Kidney (tissue), 14 donors: ENCODE measurements around the gene OR10H3. TPM values are rescaled to one million over a fixed set of nuclear protein-coding genes. Genes with fewer than 3 reads are reported as not detected.

Source experiments
- DNase-seq, 5 donors: peaks; one replicate each; pipeline ENCODE4 v3.0.0-alpha.2; 2013 to 2020
- FAIRE-seq: peaks from 2 replicates; lab custom pipeline; 2012; peaks lifted over from hg19 to GRCh38; lab: Jason Lieb, UNC
- H3K27ac ChIP-seq, 2 donors: one replicate each; pipeline ENCODE4 v1.7.0; 2013; ENCODE audit warnings: low read depth in 2 of 2, low read length in 2 of 2, inconsistent platforms in 1 of 2
- H3K27me3 ChIP-seq: one replicate; pipeline ENCODE4 v1.7.1; 2013; ENCODE audit warnings: low read length, inconsistent platforms; ENCODE audit not compliant: control insufficient read depth, insufficient read depth
- H3K36me3 ChIP-seq, 3 donors: one replicate each; pipeline versions ENCODE4 v1.7.0 to v1.7.1; 2013; ENCODE audit warnings: low read length in 3 of 3, control low read depth in 1 of 3, inconsistent platforms in 1 of 3; ENCODE audit not compliant: insufficient read depth in 3 of 3, control insufficient read depth in 2 of 3
- H3K4me1 ChIP-seq, 3 donors: one replicate each; pipeline versions ENCODE4 v1.7.0 to v1.7.1; 2013; ENCODE audit warnings: low read length in 3 of 3, inconsistent platforms in 1 of 3, low read depth in 1 of 3; ENCODE audit not compliant: control insufficient read depth in 2 of 3, insufficient read depth in 2 of 3
- H3K4me3 ChIP-seq, 3 donors: one replicate each; pipeline versions ENCODE4 v1.7.0 to v1.8.1; 2013; ENCODE audit warnings: low read length in 3 of 3, control low read depth in 1 of 3, inconsistent platforms in 1 of 3
- H3K9ac ChIP-seq, 3 donors: one replicate each; pipeline versions ENCODE4 v1.7.0 to v1.7.1; 2013; ENCODE audit warnings: low read length in 3 of 3, control low read depth in 1 of 3, inconsistent platforms in 1 of 3
- H3K9me3 ChIP-seq, 3 donors: one replicate each; pipeline versions ENCODE4 v1.7.0 to v1.7.1; 2013; ENCODE audit warnings: low read length in 3 of 3, control low read depth in 1 of 3, inconsistent platforms in 1 of 3; ENCODE audit not compliant: control insufficient read depth in 2 of 3, insufficient read depth in 1 of 3
- CTCF ChIP-seq: IDR thresholded peaks from 3 replicates; pipeline ENCODE4 v1.5.1; 2012; ENCODE audit warnings: mild to moderate bottlenecking, moderate library complexity, borderline replicate concordance; ENCODE audit not compliant: insufficient read depth; ENCODE audit errors: extremely low read depth
- intact Hi-C: fragments of 100-400 bp; cut with DNase I; formaldehyde crosslinking; loops from one replicate; pipeline ENCODE4 v1.11.1; 2022
- polyA plus RNA-seq: library from polyadenylated mRNA; stranded (reverse); fragments of 350-450 nt; fragmentation: Illumina TruSeq; extraction: RNeasy Lipid Tissue Mini Kit (QIAGEN cat#74804); gene quantifications from one replicate; pipeline ENCODE4 v1.2.3, GENCODE V29; 2014; ENCODE audit warnings: low read depth, low replicate concordance; ENCODE audit not compliant: insufficient read depth
- total RNA-seq: library from RNA; stranded (reverse); fragmentation: NEBNext Ultra II Directional; extraction: Animal tissue kit (Norgen Biotek cat#: 25700); gene quantifications from one replicate; pipeline ENCODE4 v1.2.1, GENCODE V29; 2021
- donor health status: control.
- donor health status: control.
- donor health status: control.
- donor health status: control.
- donor health status: control.
- donor health status: DM: yes; HTN: yes; CAD: no.
- donor health status: Normal renal cell carcinoma (clear cell type).

OR10H3 gene
- total and polyA plus RNA-seq, 2 donors from 2014 or later: not detected

DNA sequence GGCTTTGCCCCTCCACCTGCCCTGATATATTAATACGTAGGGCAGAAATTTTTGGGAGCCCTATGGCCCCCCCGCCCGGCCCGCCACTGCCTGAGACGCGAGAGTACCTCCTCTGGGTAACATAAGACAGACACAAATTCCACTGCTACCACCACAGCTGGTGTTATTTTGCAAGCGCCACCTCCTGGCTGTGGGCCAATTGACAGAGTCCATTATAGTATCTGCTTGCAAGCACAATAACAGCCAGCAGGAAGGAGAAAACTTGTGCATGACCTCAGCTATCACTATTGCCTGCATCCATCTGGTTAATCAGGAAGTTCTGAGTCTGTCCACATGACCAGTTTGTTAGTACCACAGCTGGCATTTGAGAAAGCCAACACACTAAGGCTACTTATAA lies 35.3 kb upstream of the OR10H3 start:
- Histone ChIP-seq H3K4me1 (peaks cover 0 to 4% (median 0%) of the 10 kb centered on the region in 3 donors), H3K4me3 (no peak overlapping the region), H3K9me3 (no peaks in the 10 kb centered on the region), H3K36me3 (no peaks in the 10 kb centered on the region), H3K9ac (no peak overlapping the region), H3K27ac (no peak overlapping the region), H3K27me3 (no peaks in the 10 kb centered on the region)
- intact Hi-C loops: no loop called here
- no peak for TF ChIP-seq CTCF
- FAIRE-seq (no peak), DNase-seq (peak; percentile 29 to 84 (median 46))

DNA sequence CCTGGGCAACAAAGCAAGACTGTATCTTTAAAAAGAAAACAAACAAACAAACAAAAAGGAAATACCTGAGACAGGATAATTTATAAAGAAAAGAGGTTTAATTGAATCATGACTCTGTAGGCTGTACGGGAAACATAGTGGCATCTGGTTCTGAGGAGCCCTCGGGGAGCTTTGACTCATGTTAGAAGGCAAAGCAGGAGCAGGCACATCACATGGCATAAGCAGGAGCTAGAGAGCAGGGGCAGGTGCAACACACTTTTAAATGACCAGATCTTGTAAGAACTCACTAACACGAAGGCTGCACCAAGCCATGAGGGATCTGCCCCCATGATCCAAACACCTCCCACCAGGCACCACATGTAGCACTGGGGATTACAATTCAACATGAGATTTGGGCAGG lies 23.1 kb upstream of the OR10H3 start:
- no peak for TF ChIP-seq CTCF
- Histone ChIP-seq H3K27me3 (no peaks in the 10 kb centered on the region), H3K4me1 (no peaks in the 10 kb centered on the region), H3K36me3 (no peaks in the 10 kb centered on the region), H3K9ac (no peak overlapping the region), H3K9me3 (peaks cover 0 to 5% (median 3%) of the 10 kb centered on the region in 3 donors), H3K27ac (no peak overlapping the region), H3K4me3 (no peak overlapping the region)
- intact Hi-C loops: no loop called here
- no peak for FAIRE-seq
- DNase-seq: no peak

- no peak overlapping the region for H3K4me3 ChIP-seq
- H3K36me3 ChIP-seq: no peaks in the 10 kb centered on the region
- H3K27me3 ChIP-seq: no peaks in the 10 kb centered on the region
- H3K4me1 ChIP-seq: no peaks in the 10 kb centered on the region
- intact Hi-C loops: no loop called here
- no peak for TF ChIP-seq CTCF
- FAIRE-seq (no peak), DNase-seq (no peak)
- H3K9ac ChIP-seq: no peak overlapping the region
- H3K9me3 ChIP-seq: peaks cover 0 to 5% (median 3%) of the 10 kb centered on the region in 3 donors
- H3K27ac ChIP-seq: no peak overlapping the region
Observed at GRCh38 chr19:15715642-15716041, 22.1 kb upstream of the OR10H3 start.

DNA sequence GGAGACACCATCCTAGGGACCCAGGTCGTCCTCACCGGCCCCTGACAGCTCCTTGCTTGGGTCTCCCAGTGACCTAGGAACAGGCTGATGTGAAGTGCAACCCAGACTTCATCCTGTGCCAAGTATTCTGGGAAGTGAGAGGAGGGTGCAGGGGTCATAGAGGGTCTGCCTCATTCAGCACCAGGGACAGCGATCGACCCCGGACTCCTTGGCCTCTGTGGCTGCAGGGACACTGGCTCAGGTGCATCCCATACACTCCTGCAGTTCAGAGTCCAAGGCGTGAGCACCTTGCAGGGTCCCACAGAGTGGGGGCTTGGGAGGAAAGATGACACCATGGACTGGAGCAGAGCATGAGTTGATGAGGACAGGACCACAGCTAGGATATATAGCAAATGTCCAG lies 20.0 kb upstream of the OR10H3 start:
- Histone ChIP-seq H3K4me3 (no peak overlapping the region), H3K9ac (no peak overlapping the region), H3K4me1 (no peaks in the 10 kb centered on the region), H3K27me3 (no peaks in the 10 kb centered on the region), H3K27ac (no peak overlapping the region), H3K36me3 (no peaks in the 10 kb centered on the region), H3K9me3 (no peaks in the 10 kb centered on the region)
- DNase-seq (peak in 3 of 5 donors; percentile 2 to 15 (median 14)), FAIRE-seq (no peak)
- intact Hi-C loops: no loop called here
- no peak for TF ChIP-seq CTCF
